ENCODE results near the gene TFCP2.

The TFCP2 gene

GRCh38 chr12:51150777-51151176 is 22.2 kb downstream of the TFCP2 start:
- DNase-seq (ENCODE audit: low read depth): no peak

- DNase-seq (ENCODE audit: low read depth): no peak
These were observed 25.6 kb downstream of the TFCP2 start for GRCh38 chr12:51147309-51147708.

- no peak for DNase-seq (ENCODE audit: low read depth)
These were observed 33.6 kb downstream of the TFCP2 start for GRCh38 chr12:51139292-51139844.

- no peak for DNase-seq (ENCODE audit: low read depth)
These were observed 40.2 kb downstream of the TFCP2 start for GRCh38 chr12:51132693-51133092.

- DNase-seq (ENCODE audit: low read depth): no peak
These were observed 41.0 kb downstream of the TFCP2 start for GRCh38 chr12:51131745-51132521.

- no peak for DNase-seq (ENCODE audit: low read depth)
These were observed 44.0 kb downstream of the TFCP2 start for GRCh38 chr12:51128919-51129318.

- no peak for DNase-seq (ENCODE audit: low read depth)
These were observed 45.7 kb downstream of the TFCP2 start for GRCh38 chr12:51127050-51127729.

GRCh38 chr12:51126297-51126696 is 46.6 kb downstream of the TFCP2 start:
- no peak for DNase-seq (ENCODE audit: low read depth)

- DNase-seq (ENCODE audit: low read depth): no peak
These were observed 48.4 kb downstream of the TFCP2 start for GRCh38 chr12:51124504-51124903.

- no peak for DNase-seq (ENCODE audit: low read depth)
These were observed 50.1 kb downstream of the TFCP2 start for GRCh38 chr12:51122844-51123243.

GRCh38 chr12:51118706-51119105 is 54.2 kb downstream of the TFCP2 start:
- no peak for DNase-seq (ENCODE audit: low read depth)

- no peak for DNase-seq (ENCODE audit: low read depth)
These were observed 57.4 kb downstream of the TFCP2 start for GRCh38 chr12:51115533-51115932.

- no peak for DNase-seq (ENCODE audit: low read depth)
These were observed 64.8 kb downstream of the TFCP2 start for GRCh38 chr12:51108136-51108535.

- no peak for DNase-seq (ENCODE audit: low read depth)
These were observed 69.0 kb downstream of the TFCP2 start for GRCh38 chr12:51103977-51104376.

GRCh38 chr12:51098611-51099010 is 74.3 kb downstream of the TFCP2 start:
- DNase-seq (ENCODE audit: low read depth): no peak

- no peak for DNase-seq (ENCODE audit: low read depth)
These were observed 82.2 kb downstream of the TFCP2 start for GRCh38 chr12:51090705-51091229.

GRCh38 chr12:51087818-51088217 is 85.1 kb downstream of the TFCP2 start:
- no peak for DNase-seq (ENCODE audit: low read depth)

GRCh38 chr12:51086933-51087332 is 86.0 kb downstream of the TFCP2 start:
- no peak for DNase-seq (ENCODE audit: low read depth)

GRCh38 chr12:51085757-51086156 is 87.2 kb downstream of the TFCP2 start:
- no peak for DNase-seq (ENCODE audit: low read depth)

GRCh38 chr12:51083126-51083833 is 89.7 kb downstream of the TFCP2 start, which contains the start of gene CSRNP2:
CSRNP2 (minus strand) TSS chr12:51083596; CDS start chr12:51076561, 7,035 bp downstream.
- peak; percentile 87 for DNase-seq (ENCODE audit: low read depth)

- DNase-seq (ENCODE audit: low read depth): peak; percentile 2
These were observed 90.3 kb downstream of the TFCP2 start for GRCh38 chr12:51082561-51083125.

GRCh38 chr12:51081421-51081820 is 91.5 kb downstream of the TFCP2 start:
- no peak for DNase-seq (ENCODE audit: low read depth)

Measured in stimulated activated CD8-positive, alpha-beta memory T cell treated with anti-CD3 and anti-CD28 coated beads, Interleukin-15, amount 100 ng/mL, for 24 hours (primary cell).